Mammary epithelial cell (primary cell): ENCODE measurements around the gene MRPS22.

ENCODE experiments used
- CTCF ChIP-seq, 2 donors: IDR thresholded peaks in 1 of 2; conservative IDR thresholded peaks in 1 of 2; 2 replicates each; pipeline ENCODE4 v1.5.1; 2011 to 2012; ENCODE audit warnings: inconsistent platforms in 2 of 2, low read length in 2 of 2, mild to moderate bottlenecking in 2 of 2, control low read depth in 1 of 2, low read depth in 1 of 2; ENCODE audit not compliant: insufficient read depth in 1 of 2; ENCODE audit errors: extremely low read depth in 1 of 2
- EZH2 ChIP-seq: IDR thresholded peaks from 2 replicates; pipeline ENCODE4 v1.6.1; 2012; ENCODE audit warnings: low read length, inconsistent platforms, borderline replicate concordance

- TF ChIP-seq CTCF (conservative IDR thresholded peaks at IDR 0.05 in 1 of 2, IDR thresholded peaks at IDR 0.05 in 1 of 2; ENCODE audit: extremely low read depth in 1 of 2, insufficient read depth in 1 of 2, low read depth in 1 of 2, low read length in 2 of 2) (no peak), EZH2 (no peak)
Observed at GRCh38 chr3:139297588-139298311, 46.1 kb upstream of the MRPS22 start.
